Prostate gland (tissue), 2 donors: ENCODE measurements around the gene LRRC32. TPM values are rescaled to one million over a fixed set of nuclear protein-coding genes. Genes with fewer than 3 reads are reported as not detected.

ENCODE experiments used
- DNase-seq: peaks from one replicate; pipeline ENCODE4 v3.0.0-alpha.2; 2019; ENCODE audit warnings: low spot score
- H3K27ac ChIP-seq, 2 donors: fragments of 200-600 bp; sonication (generic); 2 replicates each; pipeline ENCODE4 v1.5.1; 2017 to 2019
- H3K27me3 ChIP-seq: fragments of 200-600 bp; sonication (generic); replicated peaks from 2 replicates; pipeline ENCODE4 v1.5.1; 2019; ENCODE audit not compliant: insufficient read depth
- H3K36me3 ChIP-seq, 2 donors: fragments of 200-600 bp; sonication (generic); 1 replicate in 1 of 2; 2 replicates in 1 of 2; pipeline versions ENCODE4 v1.5.1 to v1.8.1; 2017 to 2019
- H3K4me1 ChIP-seq: fragments of 200-600 bp; sonication (generic); replicated peaks from 2 replicates; pipeline ENCODE4 v1.5.1; 2019
- H3K4me3 ChIP-seq, 2 donors: fragments of 200-600 bp; sonication (generic); 2 replicates each; pipeline ENCODE4 v1.5.1; 2017 to 2019
- H3K9me3 ChIP-seq: fragments of 200-600 bp; sonication (generic); 2 replicates; pipeline ENCODE4 v1.5.1; 2017
- POLR2A ChIP-seq: fragments of 450-650 bp; IDR thresholded peaks from one replicate; pipeline ENCODE4 v1.6.1; 2016; ENCODE audit warnings: antibody characterized with exemption, mild to moderate bottlenecking
- POLR2AphosphoS5 ChIP-seq: sonication (generic); formaldehyde crosslinking; IDR thresholded peaks from one replicate; pipeline ENCODE4 v1.6.1; 2017; ENCODE audit warnings: antibody characterized with exemption
- WGBS: methylation state at CpG from one replicate; pipeline ENCODE4 v1.1.5; 2018; 5-methylcytosine and 5-hydroxymethylcytosine counted together
- intact Hi-C: fragments of 100-400 bp; cut with DNase I; formaldehyde crosslinking; loops from one replicate; pipeline ENCODE4 v1.14.2; 2022
- total RNA-seq, 2 donors: library from RNA; depleted of rRNA; stranded (reverse); fragments of >200 nt; gene quantifications; one replicate each; pipeline ENCODE4 v1.1.0, GENCODE V29; 2016
- TF ChIP-seq, protein P1 (sequence below), 4 experiments: fragments of 200-600 bp in 2 of 4; fragments of 450-650 bp in 2 of 4; sonication (generic) in 2 of 4; IDR thresholded peaks; 1 replicate in 3 of 4; 2 replicates in 1 of 4; pipeline ENCODE4 v1.5.1; 2016 to 2019; ENCODE audit warnings: antibody characterized with exemption in 4 of 4, mild to moderate bottlenecking in 2 of 4, moderate library complexity in 2 of 4

LRRC32 gene
- total RNA-seq, 2 donors from 2014 or later = 16.2 to 37.3 TPM

DNA sequence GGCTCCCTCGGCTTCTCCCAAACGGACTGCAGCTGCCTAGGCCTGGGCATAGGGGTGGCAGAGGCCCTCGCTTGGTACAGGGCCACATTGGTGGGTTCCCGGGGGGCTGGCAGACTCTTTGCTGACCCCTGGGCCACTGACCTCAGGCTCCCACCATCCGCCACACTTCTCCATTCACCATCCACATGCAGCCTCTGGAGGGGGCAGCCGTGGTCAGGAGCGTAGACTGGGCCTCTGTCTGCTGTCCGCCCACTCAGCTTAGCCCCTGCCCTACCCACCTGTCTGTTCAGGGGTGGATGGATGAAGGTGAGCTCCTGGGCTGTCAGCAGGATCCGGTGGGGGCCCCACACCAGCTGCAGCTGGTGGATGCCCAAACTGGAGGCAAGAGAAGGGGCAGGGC is 45.7 kb upstream of the LRRC32 start:
- Histone ChIP-seq H3K27me3 (no peaks in the 10 kb centered on the region), H3K4me1 (no peaks in the 10 kb centered on the region), H3K36me3 (no peaks in the 10 kb centered on the region), H3K9me3 (no peaks in the 10 kb centered on the region), H3K27ac (no peak overlapping the region), H3K4me3 (no peak overlapping the region)
- 90% methylated on average over 4 of the region's 9 CpGs for WGBS
- TF ChIP-seq POLR2AphosphoS5 (no peak), POLR2A (no peak)
- TF ChIP-seq, protein P1, sequence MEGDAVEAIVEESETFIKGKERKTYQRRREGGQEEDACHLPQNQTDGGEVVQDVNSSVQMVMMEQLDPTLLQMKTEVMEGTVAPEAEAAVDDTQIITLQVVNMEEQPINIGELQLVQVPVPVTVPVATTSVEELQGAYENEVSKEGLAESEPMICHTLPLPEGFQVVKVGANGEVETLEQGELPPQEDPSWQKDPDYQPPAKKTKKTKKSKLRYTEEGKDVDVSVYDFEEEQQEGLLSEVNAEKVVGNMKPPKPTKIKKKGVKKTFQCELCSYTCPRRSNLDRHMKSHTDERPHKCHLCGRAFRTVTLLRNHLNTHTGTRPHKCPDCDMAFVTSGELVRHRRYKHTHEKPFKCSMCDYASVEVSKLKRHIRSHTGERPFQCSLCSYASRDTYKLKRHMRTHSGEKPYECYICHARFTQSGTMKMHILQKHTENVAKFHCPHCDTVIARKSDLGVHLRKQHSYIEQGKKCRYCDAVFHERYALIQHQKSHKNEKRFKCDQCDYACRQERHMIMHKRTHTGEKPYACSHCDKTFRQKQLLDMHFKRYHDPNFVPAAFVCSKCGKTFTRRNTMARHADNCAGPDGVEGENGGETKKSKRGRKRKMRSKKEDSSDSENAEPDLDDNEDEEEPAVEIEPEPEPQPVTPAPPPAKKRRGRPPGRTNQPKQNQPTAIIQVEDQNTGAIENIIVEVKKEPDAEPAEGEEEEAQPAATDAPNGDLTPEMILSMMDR (IDR thresholded peaks at IDR 0.05) = no peak
- DNase-seq = no peak
- intact Hi-C loops = no loop called here

DNA sequence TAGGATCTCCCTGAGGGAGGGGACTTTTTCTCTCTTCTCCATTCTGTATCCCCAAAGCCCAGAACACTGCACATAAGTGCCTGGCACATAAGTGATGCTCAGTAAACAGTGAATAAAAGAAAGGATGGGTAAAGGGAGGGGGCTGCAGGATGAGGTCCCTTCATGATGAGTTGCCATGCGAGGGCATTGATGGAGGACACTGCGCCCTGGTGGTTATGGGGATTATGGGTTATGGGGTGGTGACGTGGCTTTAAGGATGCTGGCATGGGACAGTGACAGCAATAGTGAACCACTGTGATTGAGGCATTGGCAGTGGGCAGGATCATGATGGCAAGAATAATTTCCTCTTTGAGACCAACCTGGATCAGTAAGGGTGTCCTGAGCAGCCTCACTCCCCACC is 43.9 kb upstream of the LRRC32 start:
- intact Hi-C loops = no loop called here
- no peaks in the 10 kb centered on the region for H3K9me3 ChIP-seq
- no peak for DNase-seq
- H3K27me3 ChIP-seq = no peaks in the 10 kb centered on the region
- TF ChIP-seq, protein P1 (IDR thresholded peaks at IDR 0.05) = no peak
- TF ChIP-seq POLR2AphosphoS5 (no peak), POLR2A (no peak)
- H3K4me3 ChIP-seq = no peak overlapping the region
- H3K27ac ChIP-seq = no peak overlapping the region
- H3K4me1 ChIP-seq = no peaks in the 10 kb centered on the region
- 84% methylated on average over 3 of the region's 3 CpGs for WGBS
- H3K36me3 ChIP-seq = no peaks in the 10 kb centered on the region

DNA sequence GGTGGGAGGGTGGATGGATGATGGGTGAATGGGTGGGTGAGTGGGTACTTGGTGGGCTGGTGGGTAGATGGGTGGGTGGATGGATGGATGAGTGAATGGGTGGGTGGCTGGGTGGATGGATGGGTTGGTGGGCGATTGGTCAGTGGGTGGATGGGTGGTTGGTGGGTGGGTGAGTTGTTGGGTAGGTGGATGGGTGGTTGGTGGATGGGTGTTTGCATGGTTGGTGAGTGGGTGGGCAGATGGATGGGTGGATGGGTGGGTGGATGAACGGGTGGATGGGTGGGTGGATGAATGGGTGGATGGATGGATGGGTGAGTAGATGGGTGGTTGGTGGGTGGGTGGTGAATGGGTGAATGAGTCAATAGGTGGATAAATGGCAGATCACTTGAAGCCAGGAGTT is 43.0 kb upstream of the LRRC32 start:
- Histone ChIP-seq H3K9me3 (no peaks in the 10 kb centered on the region), H3K4me1 (no peaks in the 10 kb centered on the region), H3K27me3 (no peaks in the 10 kb centered on the region), H3K36me3 (no peaks in the 10 kb centered on the region), H3K4me3 (no peak overlapping the region), H3K27ac (no peak overlapping the region)
- DNase-seq = no peak
- TF ChIP-seq, protein P1 (IDR thresholded peaks at IDR 0.05) = no peak
- no peak for TF ChIP-seq POLR2A
- TF ChIP-seq POLR2AphosphoS5 = no peak
- intact Hi-C loops = no loop called here
- WGBS = 86% methylated on average over 2 of the region's 2 CpGs

DNA sequence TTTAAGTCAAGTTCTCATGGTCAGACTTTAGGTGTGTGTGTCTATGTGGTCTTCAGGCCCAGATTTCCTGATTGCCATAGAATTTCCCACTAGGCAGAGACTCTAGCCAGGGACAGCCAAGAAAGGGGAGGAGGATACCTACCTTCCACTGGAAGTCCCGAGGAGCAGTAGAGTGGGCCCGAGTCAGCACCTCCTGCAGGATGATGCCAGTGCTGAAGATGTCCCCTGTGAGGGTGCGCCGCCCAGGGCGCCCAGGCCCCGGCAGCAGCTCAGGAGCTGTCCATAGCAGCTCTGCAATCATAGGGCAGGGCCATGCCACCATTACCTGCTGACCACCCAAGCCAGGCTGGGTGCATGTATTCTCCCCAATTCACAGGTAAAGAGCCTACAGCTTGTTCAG is 41.6 kb upstream of the LRRC32 start:
- TF ChIP-seq POLR2A (no peak), POLR2AphosphoS5 (no peak)
- TF ChIP-seq, protein P1 (IDR thresholded peaks at IDR 0.05) = no peak
- Histone ChIP-seq H3K4me1 (no peaks in the 10 kb centered on the region), H3K9me3 (no peaks in the 10 kb centered on the region), H3K27me3 (no peaks in the 10 kb centered on the region), H3K36me3 (no peaks in the 10 kb centered on the region), H3K27ac (no peak overlapping the region), H3K4me3 (no peak overlapping the region)
- WGBS = 93% methylated on average over 6 of the region's 6 CpGs
- intact Hi-C loops = no loop called here
- DNase-seq = no peak

DNA sequence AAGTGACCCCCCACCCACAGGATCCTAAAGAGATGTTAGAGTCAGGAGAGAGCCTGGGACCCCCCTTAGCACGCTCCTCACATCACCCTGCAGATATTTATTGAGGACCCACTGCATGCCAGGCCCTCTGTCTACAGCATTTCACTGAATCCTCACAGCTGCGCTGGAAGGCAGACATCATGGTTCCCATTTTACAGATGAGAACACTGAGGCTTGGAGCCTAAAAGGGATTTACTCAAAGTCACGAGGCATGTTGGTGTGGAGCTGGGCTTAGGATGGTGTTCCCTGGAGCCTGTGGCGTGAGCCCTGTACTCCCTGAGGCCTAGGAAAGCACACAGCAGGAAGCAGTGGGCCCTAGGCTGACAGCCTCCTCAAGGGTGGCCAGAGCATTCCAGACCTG is 39.2 kb upstream of the LRRC32 start:
- no peak for DNase-seq
- 87% methylated on average over 3 of the region's 4 CpGs for WGBS
- no peak overlapping the region for H3K4me3 ChIP-seq
- H3K9me3 ChIP-seq = no peaks in the 10 kb centered on the region
- H3K4me1 ChIP-seq = no peaks in the 10 kb centered on the region
- TF ChIP-seq POLR2AphosphoS5 (no peak), POLR2A (no peak)
- TF ChIP-seq, protein P1 (IDR thresholded peaks at IDR 0.05) = no peak
- H3K27ac ChIP-seq = no peak overlapping the region
- no peaks in the 10 kb centered on the region for H3K36me3 ChIP-seq
- H3K27me3 ChIP-seq = no peaks in the 10 kb centered on the region
- intact Hi-C loops = no loop called here
